GM19324 (cell line): ENCODE measurements around the gene SPCS2.
A peak's percentile ranks its signal among the peaks of the same experiment; 100 is the strongest.
"Not testable (repeated sequence)": the region's sequence is repeated elsewhere in the genome, so short reads cannot be mapped to it uniquely, and the experiment has no call there.

ENCODE experiments used
- ATAC-seq: cut with Tn5 transposase; IDR thresholded peaks from one replicate; pipeline ENCODE4 v1.9.1; 2021; ENCODE audit warnings: mild to moderate bottlenecking, moderate library complexity; ENCODE audit not compliant: unreplicated experiment, low FRiP score

Gene SPCS2

GRCh38 chr11:74949753-74950137 lies 679 bp downstream of the SPCS2 start:
- ATAC-seq = no peak

- ATAC-seq = no peak
Observed at GRCh38 chr11:74950374-74950969, 1.4 kb downstream of the SPCS2 start.

GRCh38 chr11:74951226-74951625 lies 2.2 kb downstream of the SPCS2 start:
- ATAC-seq = no peak

GRCh38 chr11:74952752-74953151 lies 3.7 kb downstream of the SPCS2 start:
- no peak for ATAC-seq

GRCh38 chr11:74953451-74953850 lies 4.4 kb downstream of the SPCS2 start:
- no peak for ATAC-seq

- ATAC-seq = no peak
Observed at GRCh38 chr11:74954199-74954598, 5.1 kb downstream of the SPCS2 start.

GRCh38 chr11:74956397-74957015 lies 7.4 kb downstream of the SPCS2 start:
- ATAC-seq = no peak

- ATAC-seq = no peak
Observed at GRCh38 chr11:74957937-74958629, 9.0 kb downstream of the SPCS2 start.

GRCh38 chr11:74960128-74960527 lies 11.1 kb downstream of the SPCS2 start:
- ATAC-seq = not testable (repeated sequence)

- no peak for ATAC-seq
Observed at GRCh38 chr11:74966651-74967050, 17.6 kb downstream of the SPCS2 start.

GRCh38 chr11:74970852-74971395 lies 21.9 kb downstream of the SPCS2 start:
- no peak for ATAC-seq

GRCh38 chr11:74971424-74971823 lies 22.4 kb downstream of the SPCS2 start:
- ATAC-seq = no peak

- no peak for ATAC-seq
Observed at GRCh38 chr11:74978041-74978440, 29.0 kb downstream of the SPCS2 start.

GRCh38 chr11:74980634-74981033 lies 31.6 kb downstream of the SPCS2 start:
- no peak for ATAC-seq

GRCh38 chr11:74981888-74982287 lies 32.8 kb downstream of the SPCS2 start:
- ATAC-seq = no peak

- no peak for ATAC-seq
Observed at GRCh38 chr11:74984070-74984469, 35.0 kb downstream of the SPCS2 start.

GRCh38 chr11:74984730-74985129 lies 35.7 kb downstream of the SPCS2 start:
- no peak for ATAC-seq

GRCh38 chr11:74988541-74989259 lies 39.6 kb downstream of the SPCS2 start, which contains the start of gene NEU3:
Gene NEU3 (plus strand): TSS chr11:74988933. CDS start chr11:74989061, 128 bp downstream.
- peak; percentile 87 for ATAC-seq

GRCh38 chr11:74989260-74989638 lies 40.2 kb downstream of the SPCS2 start:
- ATAC-seq = no peak

GRCh38 chr11:74990150-74990549 lies 41.1 kb downstream of the SPCS2 start:
- ATAC-seq = not testable (repeated sequence)

GRCh38 chr11:74990941-74991340 lies 41.9 kb downstream of the SPCS2 start:
- ATAC-seq = no peak
